HG03558 (cell line): ENCODE results near the gene HDAC5.
"Not testable (repeated sequence)": the region's sequence is repeated elsewhere in the genome, so short reads cannot be mapped to it uniquely, and the experiment has no call there.

ENCODE experiments used
- ATAC-seq: cut with Tn5 transposase; IDR thresholded peaks from one replicate; pipeline ENCODE4 v1.9.1; 2021; ENCODE audit warnings: moderate number of reproducible peaks; ENCODE audit not compliant: unreplicated experiment; ENCODE audit errors: extremely low read depth

The HDAC5 gene

DNA sequence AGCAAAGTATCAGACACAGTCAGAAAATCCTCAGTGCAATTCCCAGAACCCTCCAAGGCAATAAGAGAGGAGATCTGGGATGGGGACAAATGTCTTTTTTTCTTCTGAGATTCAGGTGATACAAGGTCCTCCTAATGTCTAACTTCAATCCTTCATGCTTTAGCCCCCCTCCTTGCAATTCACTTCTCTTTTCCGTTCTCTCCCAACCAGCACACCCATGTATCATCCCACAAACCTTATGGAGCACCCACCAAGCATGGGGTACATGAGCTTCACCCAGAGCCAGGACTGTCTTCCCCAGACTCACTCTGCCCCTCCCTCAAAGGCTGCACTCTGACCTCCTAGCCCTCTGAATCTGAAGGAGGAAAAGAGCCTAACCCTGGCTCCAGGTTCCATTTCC lies 10.1 kb downstream of the HDAC5 start:
- no peak for ATAC-seq

GRCh38 chr17:44112284-44113280 lies 10.9 kb downstream of the HDAC5 start:
- ATAC-seq = no peak

DNA sequence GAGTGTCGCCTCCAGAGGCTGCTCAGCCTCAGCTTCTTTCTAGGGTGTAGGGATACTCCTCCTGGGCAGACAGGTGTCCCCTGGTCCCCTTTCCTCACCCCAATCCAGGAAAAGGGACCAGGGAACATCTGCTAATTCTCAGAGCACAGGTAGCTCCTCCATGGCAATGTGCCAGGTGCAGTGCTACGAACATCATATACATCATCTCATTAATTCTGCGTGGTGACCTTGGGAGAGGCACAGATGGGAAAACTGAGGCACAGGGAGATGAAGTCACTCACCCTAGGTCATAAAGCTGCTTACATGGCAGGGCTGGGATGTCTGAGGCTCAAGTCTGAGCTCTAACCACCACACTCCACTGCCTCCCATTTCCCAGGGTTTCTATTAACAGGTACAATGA lies 11.7 kb downstream of the HDAC5 start:
- ATAC-seq = no peak

DNA sequence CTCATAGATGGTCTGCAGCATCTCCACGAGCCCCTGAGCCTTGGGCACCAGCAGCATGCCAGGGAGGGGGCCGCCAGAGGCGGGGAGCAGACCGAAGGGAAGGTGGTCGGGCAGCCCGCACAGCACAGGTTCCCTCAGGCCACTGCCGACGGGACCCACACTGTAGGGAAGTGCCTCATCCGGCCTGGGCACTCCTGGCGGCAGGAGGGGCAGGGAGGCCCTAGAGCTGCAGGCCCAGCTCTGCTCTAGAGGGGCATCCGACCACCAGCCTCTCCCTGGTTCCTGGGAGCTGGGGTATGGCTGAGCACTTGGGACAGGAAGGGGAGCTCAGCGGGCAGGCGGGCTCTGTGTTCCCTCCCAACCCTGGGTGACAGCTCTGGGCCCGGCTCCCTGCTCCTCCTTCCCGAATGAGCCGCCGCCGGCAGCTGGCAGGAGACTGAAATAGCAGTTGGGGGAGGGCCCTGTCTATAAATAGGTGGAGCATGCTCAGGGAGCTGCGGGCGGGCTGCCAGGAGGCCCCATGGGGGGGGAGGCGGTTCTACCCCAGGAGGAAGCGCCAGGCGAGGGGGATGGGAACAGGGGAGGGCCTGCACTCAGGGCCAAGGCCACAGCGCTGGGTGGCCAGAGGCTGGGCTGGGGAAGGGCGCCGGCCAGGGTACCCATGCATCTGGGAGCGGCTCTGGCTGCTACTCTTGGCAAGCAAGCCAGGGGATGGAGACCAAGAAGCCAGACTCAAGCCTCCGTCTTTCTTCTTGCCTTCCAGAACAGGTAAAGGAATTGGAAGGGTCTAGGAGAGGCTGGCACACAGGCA lies 12.4 kb downstream of the HDAC5 start:
- no peak for ATAC-seq

- ATAC-seq = no peak
Observed at GRCh38 chr17:44110011-44110686, 13.3 kb downstream of the HDAC5 start.

GRCh38 chr17:44109312-44109630 lies 14.2 kb downstream of the HDAC5 start:
- no peak for ATAC-seq

GRCh38 chr17:44108440-44109311 lies 14.8 kb downstream of the HDAC5 start:
- no peak for ATAC-seq

DNA sequence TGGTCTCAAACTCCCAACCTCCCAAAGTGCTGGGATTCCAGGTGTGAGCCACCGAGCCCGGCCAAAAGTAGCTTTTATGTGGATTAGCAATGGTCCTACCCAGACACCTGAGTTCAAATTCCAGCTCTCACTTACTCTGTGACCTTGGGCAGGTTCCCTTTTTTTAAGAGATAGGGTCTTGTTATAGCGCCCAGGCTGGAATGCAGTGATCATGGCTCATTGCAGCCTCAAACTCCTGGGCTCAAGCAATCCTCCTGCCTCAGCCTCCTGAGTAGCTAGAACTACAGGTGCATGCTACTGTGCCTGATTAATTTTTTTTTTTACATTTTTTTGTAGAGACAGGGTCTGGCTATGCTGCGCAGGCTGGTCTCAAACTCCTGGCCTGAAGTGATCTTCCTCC lies 16.6 kb downstream of the HDAC5 start:
- no peak for ATAC-seq

- ATAC-seq = no peak
Observed at GRCh38 chr17:44105941-44106340, 17.5 kb downstream of the HDAC5 start.

GRCh38 chr17:44105483-44105882 lies 18.0 kb downstream of the HDAC5 start:
- ATAC-seq = no peak

GRCh38 chr17:44102849-44103622 lies 20.4 kb downstream of the HDAC5 start:
- no peak for ATAC-seq

DNA sequence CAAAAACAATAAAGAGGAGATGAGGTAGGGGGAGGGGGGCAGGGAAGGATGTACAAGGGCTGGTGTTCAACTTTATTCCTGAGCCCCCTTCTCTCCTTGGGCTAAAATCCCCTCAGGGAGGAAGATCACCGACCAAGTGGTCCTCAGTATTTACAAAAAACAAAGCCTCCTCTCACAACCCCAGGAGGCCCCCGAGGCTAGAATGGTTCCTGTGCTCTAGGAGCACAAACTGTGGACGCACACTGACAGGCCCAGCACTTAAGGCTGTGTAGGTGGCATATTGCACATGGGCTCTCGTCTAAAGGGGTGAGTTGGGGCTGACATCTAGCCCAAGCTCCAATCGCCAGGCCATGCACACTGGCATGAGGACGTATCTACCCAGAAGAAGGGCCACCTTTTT lies 21.6 kb downstream of the HDAC5 start:
- not testable (repeated sequence) for ATAC-seq

DNA sequence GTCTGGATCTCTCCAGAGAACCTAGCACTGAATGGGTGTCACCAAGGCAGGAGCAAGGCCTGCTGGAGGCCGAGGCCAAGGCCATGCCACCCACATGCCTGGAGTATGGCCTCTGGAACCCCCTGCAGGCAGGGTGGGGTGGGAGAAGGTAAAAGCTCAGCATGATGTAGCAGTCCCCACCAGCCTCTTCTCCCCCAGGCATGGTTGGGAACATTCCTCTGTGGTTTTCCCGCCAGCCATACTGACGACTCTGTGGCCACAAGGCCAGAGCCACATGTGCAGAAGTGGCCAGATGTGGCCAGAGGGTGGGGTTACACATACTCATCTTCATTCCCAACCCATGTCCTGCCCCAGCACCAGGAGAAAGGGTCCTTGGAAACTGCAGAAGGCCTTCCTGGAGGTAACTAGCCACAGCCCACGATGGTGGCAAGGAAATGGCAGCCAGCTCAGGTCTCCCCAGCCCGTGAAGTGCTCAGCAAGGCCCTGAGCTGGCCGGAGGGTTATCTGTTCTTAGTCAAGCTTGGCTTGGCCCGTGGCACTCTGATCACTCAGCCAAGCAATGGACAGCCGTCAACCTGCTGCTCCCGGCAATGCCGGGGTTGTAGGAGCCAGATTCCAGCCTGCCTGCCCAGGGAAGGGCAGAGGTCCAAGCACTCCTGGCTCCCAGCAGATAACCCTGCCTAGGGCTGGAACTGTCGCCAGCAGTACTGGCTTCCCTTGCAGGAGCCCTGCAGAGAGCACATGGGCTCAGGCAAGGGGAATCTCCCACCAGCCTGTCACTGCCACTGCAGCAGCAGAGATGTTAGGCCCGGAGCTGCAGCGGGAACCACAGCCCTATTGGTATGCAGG lies 26.1 kb downstream of the HDAC5 start:
- ATAC-seq = no peak

- ATAC-seq = no peak
Observed at GRCh38 chr17:44095647-44096496, 27.6 kb downstream of the HDAC5 start.

- no peak for ATAC-seq
Observed at GRCh38 chr17:44095388-44095646, 28.1 kb downstream of the HDAC5 start.

DNA sequence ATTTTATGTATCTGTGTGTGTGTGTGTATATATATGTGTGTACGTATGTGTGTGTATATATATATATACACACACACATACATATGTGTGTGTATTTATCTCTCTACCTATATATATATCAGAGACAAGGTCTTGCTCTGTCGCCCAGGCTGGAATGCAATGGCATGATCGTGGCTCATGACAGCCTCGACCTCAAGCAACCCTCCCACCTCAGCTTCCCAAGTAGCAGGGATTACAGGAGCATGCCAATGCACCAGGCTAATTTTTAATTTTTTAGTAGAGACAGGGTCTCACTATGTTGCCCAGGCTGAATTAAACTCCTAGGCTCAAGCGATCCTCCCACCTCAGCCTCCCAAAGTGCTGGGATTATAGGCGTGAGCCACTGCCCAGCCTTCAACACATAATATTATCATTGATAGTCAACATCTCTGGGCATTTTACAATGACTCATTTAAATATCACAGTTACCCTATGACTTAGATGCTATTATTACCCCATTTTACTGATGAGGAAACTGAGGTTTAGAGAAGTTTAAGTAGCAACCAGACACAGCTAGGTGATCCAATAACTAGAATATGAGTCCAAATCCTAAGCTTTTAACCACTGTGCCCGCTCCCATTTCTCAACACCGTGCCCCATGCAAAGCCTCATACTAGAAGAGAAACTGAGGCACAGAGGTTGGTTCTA lies 28.6 kb downstream of the HDAC5 start:
- ATAC-seq = no peak
